Islet precursor cell (in vitro differentiated cells): Measurements from ENCODE around the gene S100A16.
A peak's percentile ranks its signal among the peaks of the same experiment; 100 is the strongest.
"Not testable (repeated sequence)": the region's sequence is repeated elsewhere in the genome, so short reads cannot be mapped to it uniquely, and the experiment has no call there.

ENCODE experiments used
- DNase-seq: peaks from one replicate; pipeline ENCODE4 v3.0.0-alpha.2; 2018

S100A16 gene

DNA sequence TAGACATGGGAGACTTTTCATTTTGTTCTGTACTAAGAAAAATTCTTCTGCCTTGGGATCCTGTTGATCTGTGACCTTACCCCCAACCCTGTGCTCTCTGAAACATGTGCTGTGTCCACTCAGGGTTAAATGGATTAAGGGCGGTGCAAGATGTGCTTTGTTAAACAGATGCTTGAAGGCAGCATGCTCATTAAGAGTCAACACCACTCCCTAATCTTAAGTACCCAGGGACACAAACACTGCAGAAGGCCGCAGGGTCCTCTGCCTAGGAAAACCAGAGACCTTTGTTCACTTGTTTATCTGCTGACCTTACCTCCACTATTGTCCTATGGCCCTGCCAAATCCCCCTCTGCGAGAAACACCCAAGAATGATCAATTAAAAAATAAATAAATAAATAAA, 29.4 kb downstream of the S100A16 start:
- not testable (repeated sequence) for DNase-seq

- DNase-seq = not testable (repeated sequence)
Observed at GRCh38 chr1:153582836-153583235, 30.1 kb downstream of the S100A16 start.

DNA sequence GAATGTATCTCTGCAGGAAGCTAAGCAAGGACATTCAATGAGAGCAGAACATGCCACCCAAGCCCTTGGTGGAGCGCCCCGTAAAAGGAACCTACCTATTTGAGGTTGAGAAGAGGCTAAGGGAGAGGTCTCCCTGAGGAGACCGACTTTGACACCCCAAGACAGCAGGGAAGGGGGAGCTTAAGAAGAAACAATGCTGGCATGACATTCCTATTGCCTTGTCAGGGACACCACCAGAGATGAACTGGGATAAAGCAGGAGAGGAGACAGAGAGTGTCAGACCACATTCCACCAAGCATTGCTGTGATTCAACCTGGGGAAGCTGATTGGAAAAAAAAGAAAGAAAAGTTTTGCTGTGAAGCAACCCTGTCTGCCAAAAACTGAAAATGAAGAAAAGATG, 34.0 kb downstream of the S100A16 start:
- peak; percentile 66 for DNase-seq

- no peak for DNase-seq
Observed at GRCh38 chr1:153578490-153578889, 34.4 kb downstream of the S100A16 start.

DNA sequence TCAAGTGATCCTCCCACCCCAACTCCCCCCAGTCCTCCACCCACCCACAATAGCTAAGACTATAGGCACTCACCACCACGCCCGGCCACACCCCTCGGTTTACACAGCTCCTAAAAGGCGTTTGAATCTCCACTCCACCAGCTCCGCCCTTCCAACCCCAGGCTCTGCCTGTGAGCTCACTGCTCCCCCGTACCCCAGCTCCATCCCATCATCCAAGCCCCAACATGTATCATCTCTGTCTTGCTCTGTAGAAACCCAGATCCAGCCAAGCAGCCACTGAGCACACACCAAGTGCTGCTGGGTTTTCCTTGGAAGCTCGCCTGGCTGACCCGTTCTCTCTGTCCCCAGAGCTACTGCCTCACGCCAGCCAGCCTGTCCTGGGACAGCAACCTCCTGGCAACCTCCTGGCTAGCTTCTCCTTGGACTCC, 35.3 kb downstream of the S100A16 start:
- DNase-seq = no peak

DNA sequence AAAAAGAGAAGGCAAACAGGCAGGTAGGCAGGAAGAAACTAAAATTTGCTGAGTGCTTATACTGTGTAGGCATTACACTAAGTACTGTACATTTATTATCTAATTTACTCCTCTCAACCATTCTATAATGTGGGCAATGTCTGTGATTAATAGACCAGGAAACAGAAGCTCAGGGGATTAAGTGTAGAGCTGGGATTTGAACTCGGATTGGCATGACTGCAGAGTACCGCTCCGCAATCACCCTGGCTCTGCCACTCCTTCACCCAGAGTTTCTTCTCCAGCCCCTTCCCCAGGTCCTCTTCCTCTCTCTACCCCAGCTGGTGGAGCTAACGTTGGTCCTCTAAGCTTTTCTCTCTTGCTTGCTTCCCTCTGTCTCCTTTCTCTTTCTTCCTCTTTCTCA, 35.8 kb downstream of the S100A16 start:
- DNase-seq = no peak

- not testable (repeated sequence) for DNase-seq
Observed at GRCh38 chr1:153575497-153575896, 37.4 kb downstream of the S100A16 start.

- not testable (repeated sequence) for DNase-seq
Observed at GRCh38 chr1:153575081-153575491, 37.9 kb downstream of the S100A16 start.

- no peak for DNase-seq
Observed at GRCh38 chr1:153573351-153573750, 39.6 kb downstream of the S100A16 start.

DNA sequence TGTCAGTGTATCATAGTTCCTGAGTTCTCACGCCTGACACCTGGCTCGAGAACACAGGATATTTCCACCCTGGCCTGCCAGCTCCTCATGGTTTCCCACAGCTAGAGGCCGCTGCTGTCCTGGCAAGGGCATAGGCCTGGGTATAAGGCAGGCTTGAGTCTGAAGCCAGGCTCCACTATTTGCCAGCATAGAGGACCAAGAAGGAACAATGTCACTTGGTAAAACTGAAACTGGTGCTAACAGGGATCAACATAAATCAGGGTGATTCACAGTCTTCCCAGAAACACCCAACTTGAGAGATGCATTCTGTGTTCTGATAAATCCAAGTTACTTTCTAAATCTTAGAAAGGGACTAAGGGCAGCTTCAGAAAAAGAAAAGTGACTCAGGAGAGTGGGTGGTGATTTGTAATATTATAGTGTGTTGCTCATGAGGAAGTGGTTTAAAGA, 40.3 kb downstream of the S100A16 start:
- DNase-seq = peak; percentile 85

- no peak for DNase-seq
Observed at GRCh38 chr1:153571706-153572105, 41.2 kb downstream of the S100A16 start.

- DNase-seq = no peak
Observed at GRCh38 chr1:153570874-153571273, 42.1 kb downstream of the S100A16 start.

DNA sequence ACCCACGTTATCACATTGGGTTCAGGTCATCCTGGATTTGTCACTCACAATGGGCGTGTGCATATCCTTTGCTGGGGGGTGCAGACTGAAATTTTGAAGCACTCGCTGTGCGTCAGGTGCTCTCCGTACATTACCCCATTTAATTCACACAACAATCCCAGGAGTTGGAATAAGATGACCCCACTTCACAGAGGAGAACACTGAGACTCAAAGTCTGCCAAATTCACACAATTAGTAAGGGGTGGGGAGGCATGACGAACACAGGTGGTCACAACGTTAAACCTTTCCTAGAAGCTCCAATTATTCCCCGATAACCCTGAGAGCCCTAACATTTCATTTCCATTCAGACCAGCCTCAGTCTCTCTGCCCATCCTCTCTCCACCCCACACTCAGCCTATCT, 43.5 kb downstream of the S100A16 start:
- DNase-seq = no peak

- peak; percentile 99 for DNase-seq
Observed at GRCh38 chr1:153568367-153569099, 44.4 kb downstream of the S100A16 start.

GRCh38 chr1:153567621-153568366, 45.1 kb downstream of the S100A16 start:
- DNase-seq = peak; percentile 96

DNA sequence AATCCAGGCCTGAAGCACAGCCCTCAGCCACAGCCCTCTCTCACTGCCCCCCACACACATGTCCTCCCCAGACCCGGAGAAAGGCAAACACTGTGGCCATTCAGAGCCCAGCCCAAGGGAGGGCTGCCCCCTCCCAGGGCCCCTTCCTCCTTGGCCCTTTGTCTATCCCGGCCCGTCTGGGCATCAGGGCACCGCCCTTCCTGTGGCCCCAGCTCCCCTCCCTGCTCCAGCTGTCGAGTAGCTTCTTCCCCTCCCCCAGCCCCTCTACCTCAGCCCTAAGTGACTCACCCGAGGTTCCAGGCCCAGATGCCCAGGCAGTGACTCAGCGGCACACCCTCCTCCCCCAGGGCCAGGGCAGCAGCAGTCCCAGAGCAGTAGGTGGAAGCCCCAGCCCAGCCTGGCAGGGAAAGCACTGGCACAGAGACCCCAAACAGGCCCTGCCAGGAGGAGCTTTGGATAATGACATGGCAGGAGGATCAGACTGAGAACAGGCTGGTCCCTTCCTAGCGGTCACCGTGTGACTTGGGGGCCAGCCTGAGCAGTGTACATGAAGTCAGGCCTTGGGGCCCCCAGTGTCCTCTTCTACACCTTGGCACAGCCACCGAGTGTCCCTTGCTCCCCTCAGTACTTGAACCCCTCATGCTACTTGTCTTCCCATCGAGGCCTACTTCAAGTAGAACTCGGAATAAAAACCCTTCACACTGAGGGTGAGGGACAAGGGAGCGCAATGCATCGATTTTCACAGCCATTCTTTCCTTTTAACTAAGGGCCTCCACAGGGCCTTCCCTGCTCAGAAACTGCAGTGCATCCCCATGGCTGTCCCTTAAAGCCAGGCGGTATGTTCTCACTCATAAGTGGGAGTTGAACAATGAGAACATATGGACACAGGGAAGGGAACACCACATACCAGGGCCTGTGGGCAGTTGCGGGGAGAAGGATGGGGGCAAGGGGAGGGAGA, 46.2 kb downstream of the S100A16 start:
- peak; percentile 100 for DNase-seq

DNA sequence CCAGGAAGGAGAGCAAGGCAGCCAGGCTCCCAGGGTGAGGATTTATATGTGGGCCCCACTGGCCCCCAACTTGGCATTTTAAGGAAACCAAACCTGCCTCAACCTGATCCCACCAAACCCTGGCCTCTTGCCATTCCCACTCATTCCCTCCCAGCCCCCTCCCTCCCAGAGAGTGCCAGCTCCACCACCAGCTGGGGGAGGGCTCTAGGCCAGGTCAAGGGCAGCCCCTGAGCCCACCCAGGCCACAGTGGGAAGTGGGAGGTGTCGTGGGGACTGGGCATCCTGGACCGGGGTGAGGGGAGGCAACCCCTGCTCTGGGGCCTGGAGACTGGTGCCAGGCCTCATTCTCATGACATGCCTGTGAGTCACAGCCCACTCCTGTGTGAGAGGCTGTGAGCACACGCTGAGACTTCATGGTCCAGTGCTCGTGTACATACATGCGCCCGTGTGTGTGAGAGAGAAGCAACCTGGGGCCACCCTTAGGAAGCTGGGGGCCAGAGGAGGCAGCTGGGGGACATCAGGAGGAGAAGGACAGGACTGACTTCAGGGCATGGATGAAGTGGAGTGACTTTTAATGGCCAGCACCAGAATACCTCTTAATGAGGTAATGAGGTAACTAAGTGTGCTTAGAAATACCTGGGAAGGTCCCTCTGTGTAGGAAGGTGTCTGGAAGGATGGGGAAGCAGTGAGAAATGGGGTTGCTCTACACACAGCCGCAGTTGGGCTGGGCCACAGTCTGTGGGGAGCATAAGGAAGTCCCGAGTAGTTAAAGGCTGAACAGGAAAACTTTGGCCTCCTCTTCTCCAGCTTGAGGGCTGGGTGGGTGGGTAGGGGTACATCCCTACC, 47.2 kb downstream of the S100A16 start, which contains the start of gene S100A2:
Gene S100A2 (minus strand): TSS at position 316 of the 846 bp plus-strand sequence. CDS start 1,967 bp downstream, outside the sequence.
- DNase-seq = peak; percentile 90

DNA sequence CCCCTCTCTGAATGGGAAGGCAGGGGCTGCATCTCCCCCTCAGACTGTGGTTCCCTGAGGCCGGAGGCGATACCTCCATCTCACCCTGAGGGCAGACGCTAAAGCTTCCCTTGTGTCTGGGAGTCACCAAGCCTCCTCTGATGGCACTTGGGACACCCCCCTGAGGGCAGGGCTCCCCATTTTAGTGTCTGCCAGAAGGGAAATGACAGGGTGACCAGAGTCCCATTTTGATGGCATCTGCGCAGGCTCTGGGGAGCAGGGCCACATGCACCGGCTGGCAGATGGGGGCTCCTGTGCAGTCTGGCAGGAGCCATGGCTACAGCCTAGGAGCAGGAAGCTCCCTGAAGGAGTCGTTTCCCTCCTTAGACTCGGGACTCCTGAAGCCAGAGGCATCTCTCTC, 48.9 kb downstream of the S100A16 start:
- DNase-seq = no peak

DNA sequence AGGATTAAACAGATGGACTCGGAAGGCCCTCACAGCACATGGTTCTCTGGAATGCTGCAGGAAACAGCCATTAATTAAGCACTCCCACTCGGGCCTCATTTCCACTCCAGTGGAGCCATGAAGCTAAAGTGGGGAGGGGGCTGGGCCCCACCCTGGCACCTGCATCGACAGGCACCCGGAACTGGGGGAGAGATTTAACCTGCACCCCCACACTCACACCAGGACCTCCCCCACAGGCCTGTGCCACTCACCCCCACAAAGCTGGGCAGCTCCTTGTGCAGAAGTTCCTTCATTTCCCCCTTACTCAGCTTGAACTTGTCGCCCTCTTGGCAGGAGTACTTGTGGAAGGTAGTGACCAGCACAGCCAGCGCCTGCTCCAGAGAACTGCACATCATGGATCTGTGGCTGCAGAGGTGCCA, 49.4 kb downstream of the S100A16 start:
- no peak for DNase-seq

- not testable (repeated sequence) for DNase-seq
Observed at GRCh38 chr1:153562021-153562420, 50.9 kb downstream of the S100A16 start.

- DNase-seq = no peak
Observed at GRCh38 chr1:153561466-153561985, 51.4 kb downstream of the S100A16 start.
